ENCODE data around the gene DUSP16. TPM values are rescaled to one million over a fixed set of nuclear protein-coding genes. Genes with fewer than 3 reads are reported as not detected.
A peak's percentile ranks its signal among the peaks of the same experiment; 100 is the strongest.

DUSP16 gene
- polyA plus RNA-seq, 2 of the 4 experiments (the other 2 are of a cell fraction): 18.2 to 34.7 TPM

GRCh38 chr12:12538535-12538934 lies 24.1 kb downstream of the DUSP16 start:
- ATAC-seq (peak in 1 of 2 experiments; percentile 17; a peak in 1 of 6 replicates), FAIRE-seq (no peak), DNase-seq (ENCODE audit: low read depth in 1 of 2, low spot score in 1 of 2) (no peak)
- Histone ChIP-seq H3K4me2 (peak overlapping the region; percentile 52), H3K9me3 (no peaks in the 10 kb centered on the region), H3K4me1 (peaks cover 45% of the 10 kb centered on the region), H3K27ac (peak overlapping the region; percentile 32 to 56; a peak in 3 of 6 replicates), H3K4me3 (no peak overlapping the region)
- WGBS (ENCODE audit: missing lambda C conversion rate): 53% methylated on average over 3 of the region's 3 CpGs
- ChIA-PET POLR2A (interaction anchor here (1.0 kb wide), 1 partner anchor 73 kb away, joined by 3 read pairs; no protein-coding TSS in a partner anchor), CTCF (interaction anchor here (1.1 to 5.1 kb wide), 5 partner anchors 14 to 118 kb away, joined by 3 to 16 read pairs (median 3); partner anchors contain the start of gene DUSP16)
- TF ChIP-seq CBX8 (IDR thresholded peaks at IDR 0.05) (no peak), MYC (IDR thresholded peaks at IDR 0.05; ENCODE audit: borderline replicate concordance, low read length) (no peak), PBX3 (IDR thresholded peaks at IDR 0.05) (no peak), E2F6 (IDR thresholded peaks at IDR 0.05; ENCODE audit: borderline replicate concordance, low read depth) (no peak), HEYL (CRISPR knock-in tag; IDR thresholded peaks at IDR 0.05) (no peak), SMC3 (IDR thresholded peaks at IDR 0.05) (no peak), KDM5A (IDR thresholded peaks at IDR 0.05) (no peak), RNF2 (IDR thresholded peaks at IDR 0.05; ENCODE audit: borderline replicate concordance, low read depth) (no peak)

GRCh38 chr12:12537421-12537820 lies 25.2 kb downstream of the DUSP16 start:
- Histone ChIP-seq H3K4me1 (peaks cover 43% of the 10 kb centered on the region), H3K4me2 (no peak overlapping the region), H3K4me3 (no peak overlapping the region), H3K27ac (no peak overlapping the region), H3K9me3 (no peaks in the 10 kb centered on the region)
- POLR2A ChIA-PET: interaction anchor here (0.5 kb wide), 1 partner anchor 72 kb away, joined by 4 read pairs; no protein-coding TSS in a partner anchor
- 88% methylated on average over 2 of the region's 2 CpGs for WGBS (ENCODE audit: missing lambda C conversion rate)
- no peak for TF ChIP-seq ZNF302 (CRISPR knock-in tag; IDR thresholded peaks at IDR 0.05)
- no peak for TF ChIP-seq KDM5A (IDR thresholded peaks at IDR 0.05)
- no peak for TF ChIP-seq ESRRA (IDR thresholded peaks at IDR 0.05; ENCODE audit: borderline replicate concordance, low read length)
- no peak for TF ChIP-seq BHLHE40 (IDR thresholded peaks at IDR 0.05; ENCODE audit: low read depth, low read length)
- no peak for TF ChIP-seq CEBPB (IDR thresholded peaks at IDR 0.05)
- TF ChIP-seq HMGXB4 (CRISPR knock-in tag; IDR thresholded peaks at IDR 0.05; ENCODE audit: borderline replicate concordance): no peak
- TF ChIP-seq PHF8 (IDR thresholded peaks at IDR 0.05; ENCODE audit: borderline replicate concordance, low read depth): no peak
- DNase-seq (ENCODE audit: low read depth in 1 of 2, low spot score in 1 of 2) (no peak), ATAC-seq (no peak), FAIRE-seq (no peak)
- CTCF ChIA-PET: interaction anchor here (1.3 to 5.1 kb wide), 3 partner anchors 13 to 118 kb away, joined by 3 to 16 read pairs (median 3); partner anchors contain the start of gene DUSP16

GRCh38 chr12:12534975-12535374 lies 27.7 kb downstream of the DUSP16 start:
- ChIA-PET POLR2A (no interaction called here), CTCF (no interaction called here)
- Histone ChIP-seq H3K4me1 (peaks cover 39% of the 10 kb centered on the region), H3K4me2 (no peak overlapping the region), H3K4me3 (no peak overlapping the region), H3K9me3 (no peaks in the 10 kb centered on the region), H3K27ac (no peak overlapping the region)
- TF ChIP-seq BHLHE40 (IDR thresholded peaks at IDR 0.05; ENCODE audit: low read depth, low read length): no peak
- no peak for DNase-seq (ENCODE audit: low read depth in 1 of 2, low spot score in 1 of 2)
- no peak for ATAC-seq
- 84% methylated on average over 4 of the region's 4 CpGs for WGBS (ENCODE audit: missing lambda C conversion rate)
- no peak for FAIRE-seq

GRCh38 chr12:12534166-12534866 lies 28.3 kb downstream of the DUSP16 start:
- POLR2A ChIA-PET: no interaction called here
- CTCF ChIA-PET: no interaction called here
- WGBS (ENCODE audit: missing lambda C conversion rate): 88% methylated on average over 8 of the region's 8 CpGs

More at GRCh38 chr12:12534166-12534866, 28.3 kb downstream of the DUSP16 start:
- FAIRE-seq (no peak), DNase-seq (ENCODE audit: low read depth in 1 of 2, low spot score in 1 of 2) (no peak), ATAC-seq (peak in 1 of 2 experiments; percentile 38; a peak in 3 of 6 replicates)
- Histone ChIP-seq H3K4me1 (peaks cover 32% of the 10 kb centered on the region), H3K4me3 (no peak overlapping the region), H3K9me3 (no peaks in the 10 kb centered on the region), H3K4me2 (no peak overlapping the region), H3K27ac (no peak overlapping the region)
- TF ChIP-seq HDAC2 (IDR thresholded peaks at IDR 0.05): no peak
- no peak for TF ChIP-seq FOXS1 (CRISPR knock-in tag; IDR thresholded peaks at IDR 0.05)
- no peak for TF ChIP-seq HOXB5 (CRISPR knock-in tag; IDR thresholded peaks at IDR 0.05)
- TF ChIP-seq NFE2L2 (conservative IDR thresholded peaks at IDR 0.05; ENCODE audit: low read length): no peak

Data from A549 (cell line).